ENCODE results near the gene TRMT2A.
A peak's percentile ranks its signal among the peaks of the same experiment; 100 is the strongest.
"Not testable (repeated sequence)": the region's sequence is repeated elsewhere in the genome, so short reads cannot be mapped to it uniquely, and the experiment has no call there.

The TRMT2A gene

DNA sequence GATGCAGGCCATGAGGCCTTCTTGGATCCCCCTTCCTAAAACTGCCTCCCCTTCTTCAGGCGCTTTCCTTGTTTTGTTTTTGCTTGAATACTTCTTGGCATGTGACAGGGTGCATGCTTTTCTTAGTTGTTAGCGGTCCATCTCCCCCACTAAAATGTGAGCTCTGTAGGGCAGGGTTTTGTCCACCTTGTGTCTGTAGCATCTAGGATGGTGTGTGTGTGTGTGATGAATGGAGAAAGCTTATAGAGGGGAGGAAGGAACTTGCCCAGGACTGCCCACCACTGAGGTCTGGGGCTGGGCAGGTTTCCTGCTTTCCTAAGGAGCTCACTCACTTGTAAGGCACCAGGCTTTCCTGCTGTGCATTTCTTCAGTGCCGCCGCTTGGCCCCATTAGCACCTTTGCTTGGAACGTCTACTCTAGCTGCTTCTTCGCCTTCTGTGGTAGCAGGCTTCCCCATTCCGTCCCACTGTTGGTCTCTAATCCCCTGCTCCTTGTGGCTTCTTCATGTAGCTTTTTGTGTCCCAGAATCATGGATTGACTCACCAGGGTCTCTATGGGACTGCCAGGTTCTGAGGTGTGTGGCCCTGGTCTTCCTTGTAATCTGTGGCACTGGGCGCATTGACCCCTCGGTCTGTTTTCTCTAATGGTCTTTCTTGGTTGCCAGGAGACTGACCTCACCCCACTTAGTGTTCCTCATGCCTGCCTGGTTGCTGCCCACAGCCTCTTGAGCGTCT lies 33.7 kb downstream of the TRMT2A start:
- DNase-seq = no peak

DNA sequence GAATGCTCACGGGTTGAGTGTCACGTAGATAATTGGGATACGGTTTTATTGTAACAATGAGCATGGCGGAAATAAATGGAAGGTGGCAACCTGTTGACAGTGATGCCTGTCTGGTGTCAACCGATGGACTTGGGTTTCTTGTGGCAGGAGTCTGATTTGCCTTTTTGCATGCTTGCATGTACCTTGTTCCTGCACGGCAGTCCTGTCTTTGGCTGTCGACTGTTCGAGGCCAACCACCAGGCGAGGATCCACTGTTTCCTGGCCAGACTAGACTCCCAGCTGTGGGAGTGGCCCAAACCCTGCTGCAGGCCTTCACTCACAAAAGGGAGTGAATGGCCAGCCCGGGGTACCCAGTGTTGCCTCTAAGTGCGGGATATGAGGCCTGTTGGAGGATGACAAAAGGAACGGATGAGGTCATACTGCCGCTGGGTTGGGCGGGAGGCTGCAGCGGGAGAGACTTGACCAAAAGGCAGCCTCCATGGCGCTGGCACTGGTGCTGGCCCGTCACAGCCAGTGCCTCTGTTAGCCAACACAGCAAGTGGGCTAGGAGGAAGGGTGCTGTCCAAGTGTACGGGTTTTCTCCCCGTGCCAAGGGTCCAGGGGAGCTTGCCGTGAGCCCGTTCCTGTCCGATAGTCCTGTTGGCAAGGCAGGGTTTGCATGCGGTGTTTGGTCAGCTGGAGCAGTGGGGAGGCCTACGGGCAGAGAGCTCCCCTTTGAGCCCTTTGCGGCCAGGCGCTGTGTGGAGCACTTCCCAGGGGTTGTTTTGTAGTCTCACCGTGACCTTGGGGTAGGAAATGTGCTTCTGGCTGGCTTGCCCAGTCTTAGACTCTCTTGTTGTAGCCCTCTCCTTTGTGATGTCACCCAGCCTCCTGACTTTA lies 36.0 kb downstream of the TRMT2A start:
- DNase-seq = no peak

DNA sequence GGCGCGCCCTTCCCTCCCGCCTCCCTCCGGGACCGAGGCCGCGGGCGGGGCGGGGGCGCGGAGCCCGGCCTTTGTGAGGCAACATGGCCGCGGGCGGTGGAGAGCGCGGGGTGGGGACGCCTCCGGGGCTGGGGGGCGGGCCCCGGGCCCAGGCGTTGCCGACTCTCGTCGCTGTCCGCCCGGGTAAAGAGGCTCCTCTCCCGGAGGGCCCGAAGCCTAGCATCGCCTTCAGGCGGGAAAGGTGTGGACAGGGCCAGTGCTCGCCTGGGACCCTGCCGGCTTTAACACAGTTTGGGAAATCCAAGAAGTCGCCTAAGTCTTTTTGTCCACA lies 36.6 kb downstream of the TRMT2A start:
- no peak for DNase-seq

DNA sequence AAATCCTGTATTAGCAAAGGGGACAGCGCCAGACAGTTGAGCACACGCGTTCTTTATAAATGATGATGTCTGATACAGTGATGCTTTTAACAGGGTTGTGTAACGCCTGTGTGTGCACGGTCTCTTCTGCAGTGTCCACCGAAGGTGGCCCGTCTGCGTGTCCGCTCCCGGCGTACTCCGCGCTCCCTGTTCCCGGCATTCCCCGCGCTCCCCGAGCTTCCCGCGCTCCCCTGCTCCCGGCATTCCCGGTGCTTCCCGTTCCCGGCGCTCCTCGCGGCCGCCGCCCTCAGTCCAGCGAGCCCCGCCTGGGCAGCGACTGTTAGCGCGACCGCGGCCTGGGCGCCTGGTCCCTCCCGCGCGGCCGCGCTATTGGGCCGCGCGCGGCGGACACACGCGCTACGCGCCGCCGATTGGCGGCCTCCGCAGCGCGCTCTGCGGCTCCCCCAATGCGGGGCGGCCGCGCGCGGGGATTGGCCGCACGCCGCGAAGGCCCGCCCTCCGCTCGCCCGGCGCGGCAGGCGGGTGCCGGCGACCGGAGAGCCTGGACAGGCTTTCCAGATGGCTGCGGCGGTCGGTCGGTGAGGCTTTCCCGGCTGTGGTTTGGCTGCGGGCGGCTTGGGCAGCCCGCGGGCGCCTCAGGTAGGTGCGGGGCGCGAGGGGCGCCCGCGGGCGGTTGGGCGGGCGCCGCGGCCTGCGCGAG lies 37.1 kb downstream of the TRMT2A start, which contains the start of gene DGCR8:
DGCR8 (plus strand) TSS at position 497 of the 700 bp plus-strand sequence. CDS start 5,723 bp downstream, outside the sequence.
- DNase-seq = peak; percentile 63

DNA sequence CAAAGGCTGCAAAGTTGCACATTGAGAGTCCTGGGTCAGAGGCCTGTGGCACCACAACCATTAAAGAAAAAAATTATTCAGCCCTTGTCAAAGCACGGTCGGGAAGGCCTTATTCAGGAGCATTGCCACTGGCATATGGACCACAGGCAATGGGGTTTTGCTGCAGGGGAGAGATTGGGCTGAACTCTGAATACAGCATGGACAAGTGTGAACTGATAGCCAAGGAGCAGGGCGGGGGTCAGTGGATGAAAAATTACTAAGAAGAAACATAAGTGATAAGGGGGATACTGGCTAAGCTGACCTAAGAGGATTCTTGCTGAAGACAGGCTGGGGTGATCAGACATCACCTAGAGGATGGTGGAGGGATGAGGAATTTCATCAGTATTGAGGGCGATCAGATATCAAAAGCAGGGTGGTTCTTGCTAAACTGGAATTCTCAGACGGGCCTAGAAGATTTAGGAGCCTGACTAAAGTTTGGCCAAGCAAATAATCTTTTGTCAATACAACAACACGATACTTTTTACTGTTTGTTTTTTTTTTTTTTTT lies 40.3 kb downstream of the TRMT2A start:
- DNase-seq = no peak

DNA sequence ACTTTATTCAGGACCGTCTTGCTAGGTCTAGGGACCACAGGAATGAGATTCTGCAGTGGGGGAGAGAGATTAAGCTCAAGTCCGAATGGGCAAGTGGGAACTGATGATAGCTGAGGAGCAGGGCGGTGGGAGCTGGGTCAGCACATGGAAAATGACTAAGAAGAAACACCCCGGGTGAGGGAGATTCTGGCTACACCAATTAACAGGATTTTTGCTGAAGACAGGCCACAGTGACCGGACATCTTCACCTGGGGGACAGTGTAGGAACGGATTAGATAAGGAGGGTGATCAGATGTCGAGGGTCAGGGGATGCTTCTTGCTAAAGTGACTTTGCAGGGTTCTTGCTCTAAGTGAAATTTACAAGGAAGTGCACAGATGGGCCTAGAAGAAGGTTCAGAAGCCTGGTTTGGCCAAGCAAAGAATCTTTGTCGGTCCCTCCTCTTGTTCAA lies 45.5 kb downstream of the TRMT2A start:
- DNase-seq = no peak

DNA sequence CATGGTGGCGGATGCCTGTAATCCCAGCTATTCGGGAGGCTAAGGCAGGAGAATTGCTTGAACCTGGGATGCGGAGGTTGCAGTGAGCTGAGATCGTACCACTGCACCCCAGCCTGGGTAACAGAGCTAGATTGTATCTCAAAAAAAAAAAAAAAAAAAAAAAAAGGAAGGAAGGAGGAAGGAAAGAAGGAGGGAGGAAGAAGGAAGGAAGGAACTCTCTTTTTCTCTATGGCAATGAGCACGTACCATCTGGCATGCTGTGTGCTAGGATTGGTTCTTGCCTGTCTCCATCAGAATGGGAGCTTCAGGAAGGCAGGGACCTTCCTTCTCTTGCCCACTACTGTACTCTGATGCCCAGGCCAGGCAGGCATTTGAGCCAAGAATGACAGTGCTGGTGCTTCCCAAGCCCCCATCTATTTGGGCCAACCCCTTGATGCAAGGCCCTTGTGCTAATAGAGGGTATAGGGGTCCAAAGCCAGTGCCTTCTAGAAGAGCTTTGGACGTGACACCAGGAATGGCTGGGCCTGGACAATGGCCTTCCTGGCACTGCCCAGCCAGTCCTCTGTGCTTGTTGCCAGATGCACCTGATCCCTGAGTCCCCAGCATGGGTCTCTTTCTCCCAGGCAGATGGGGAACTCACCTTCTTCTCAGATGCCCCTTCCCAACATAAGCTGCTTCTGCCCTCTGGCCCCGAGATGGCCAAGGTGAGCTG lies 47.5 kb downstream of the TRMT2A start:
- no peak for DNase-seq

DNA sequence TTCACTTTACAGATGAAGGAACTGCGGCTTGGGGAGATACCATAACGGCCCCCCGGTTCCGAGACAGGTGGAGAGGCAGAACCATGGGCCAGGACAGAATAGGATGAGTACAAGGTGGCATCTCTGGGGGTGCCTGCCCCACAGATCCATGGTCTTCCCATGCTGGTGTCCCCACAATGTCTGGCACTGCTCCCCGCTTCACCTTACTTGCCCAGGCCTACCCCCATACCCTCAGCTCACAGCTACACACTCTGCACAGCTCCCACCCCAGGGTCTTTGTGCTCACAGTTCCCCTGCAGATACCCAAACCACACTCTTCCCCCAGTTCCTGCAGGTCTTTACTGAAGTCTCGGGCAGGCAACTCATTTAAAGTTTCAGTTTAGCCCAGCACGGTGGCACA lies 48.4 kb downstream of the TRMT2A start:
- DNase-seq = no peak

DNA sequence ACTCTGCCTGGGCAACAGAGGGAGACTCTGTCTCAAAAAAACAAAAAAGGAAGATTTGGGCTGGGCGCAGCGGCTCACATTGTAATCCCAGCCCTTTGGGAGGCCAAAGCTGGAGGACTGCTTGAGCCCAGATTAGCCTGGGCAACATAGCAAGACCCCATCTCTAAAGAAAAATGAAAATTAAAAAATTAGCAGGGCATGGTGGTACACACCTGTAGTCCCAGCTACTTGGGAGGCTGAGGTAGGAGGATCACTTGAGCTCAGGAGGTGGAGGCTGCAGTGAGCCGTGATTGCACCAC lies 49.7 kb downstream of the TRMT2A start:
- DNase-seq = not testable (repeated sequence)

DNA sequence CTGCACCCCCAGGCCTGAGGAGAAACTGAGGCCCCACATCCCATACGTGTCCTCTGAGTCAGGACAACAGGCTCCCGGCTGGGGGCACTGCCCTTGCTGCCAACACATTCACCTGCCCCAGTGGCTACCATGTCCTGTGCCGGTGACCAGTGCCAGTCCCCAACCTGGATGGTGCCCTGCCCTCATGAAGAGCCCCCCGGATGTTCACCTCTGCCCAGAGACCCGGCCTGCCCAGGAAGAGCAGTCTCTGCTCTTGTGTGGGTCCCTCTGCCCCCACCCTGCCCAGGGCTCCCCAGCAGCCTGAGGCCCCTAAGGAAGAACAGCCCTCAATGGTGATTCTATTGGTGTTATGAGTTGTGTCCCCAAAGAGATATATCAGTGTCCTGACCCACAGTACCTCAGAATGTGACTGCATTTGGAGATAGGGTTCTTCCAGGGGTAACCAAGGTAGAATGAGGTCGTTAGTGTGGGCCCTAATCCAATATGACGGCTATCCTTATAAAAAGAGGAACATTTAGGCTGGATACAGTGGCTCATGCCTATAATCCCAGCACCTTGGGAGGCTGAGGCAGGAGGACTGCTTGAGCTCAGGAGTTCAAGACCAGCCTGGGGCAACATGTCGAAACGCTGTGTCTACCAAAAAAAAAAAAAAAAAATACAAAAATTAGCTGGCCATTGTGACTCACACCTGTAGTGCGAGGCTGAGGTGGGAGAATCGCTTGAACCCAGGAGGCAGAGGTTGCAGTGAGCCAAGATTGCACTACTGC lies 50.2 kb downstream of the TRMT2A start:
- DNase-seq = no peak

DNA sequence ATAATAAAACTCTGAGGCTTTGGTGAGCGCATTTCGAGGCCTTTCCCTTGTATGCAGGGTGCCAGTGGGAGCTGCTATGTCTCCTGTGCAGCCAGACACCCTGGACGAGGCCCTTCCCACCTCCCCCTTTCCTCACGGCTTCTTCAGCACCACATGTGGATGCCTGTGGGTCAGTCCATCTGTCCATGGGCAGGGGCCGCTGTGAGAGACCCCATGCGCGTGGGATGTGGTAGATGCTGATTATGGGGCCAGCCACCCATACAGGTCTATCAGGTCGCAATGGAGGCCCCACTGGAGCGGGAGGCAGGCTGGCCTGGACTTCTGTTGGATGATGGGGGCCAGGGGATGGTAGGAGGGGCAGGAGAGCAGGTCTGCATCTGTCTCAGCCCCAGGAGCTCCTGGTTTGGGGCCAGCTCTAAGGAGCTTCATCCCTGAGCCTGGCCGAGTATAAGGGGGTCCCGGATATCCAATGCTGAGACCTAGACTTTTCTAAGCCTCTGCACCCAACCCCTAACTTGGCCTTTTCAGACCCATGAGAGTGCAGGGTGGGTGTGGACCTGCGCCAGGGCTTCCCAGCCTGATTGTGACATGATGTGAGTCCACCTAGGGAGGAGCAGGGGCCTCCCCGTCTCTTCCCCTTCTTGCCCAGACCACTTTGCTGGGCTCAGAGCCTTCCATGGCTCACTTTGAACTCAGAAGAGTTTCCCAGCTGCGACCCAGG lies 51.0 kb downstream of the TRMT2A start:
- no peak for DNase-seq

DNA sequence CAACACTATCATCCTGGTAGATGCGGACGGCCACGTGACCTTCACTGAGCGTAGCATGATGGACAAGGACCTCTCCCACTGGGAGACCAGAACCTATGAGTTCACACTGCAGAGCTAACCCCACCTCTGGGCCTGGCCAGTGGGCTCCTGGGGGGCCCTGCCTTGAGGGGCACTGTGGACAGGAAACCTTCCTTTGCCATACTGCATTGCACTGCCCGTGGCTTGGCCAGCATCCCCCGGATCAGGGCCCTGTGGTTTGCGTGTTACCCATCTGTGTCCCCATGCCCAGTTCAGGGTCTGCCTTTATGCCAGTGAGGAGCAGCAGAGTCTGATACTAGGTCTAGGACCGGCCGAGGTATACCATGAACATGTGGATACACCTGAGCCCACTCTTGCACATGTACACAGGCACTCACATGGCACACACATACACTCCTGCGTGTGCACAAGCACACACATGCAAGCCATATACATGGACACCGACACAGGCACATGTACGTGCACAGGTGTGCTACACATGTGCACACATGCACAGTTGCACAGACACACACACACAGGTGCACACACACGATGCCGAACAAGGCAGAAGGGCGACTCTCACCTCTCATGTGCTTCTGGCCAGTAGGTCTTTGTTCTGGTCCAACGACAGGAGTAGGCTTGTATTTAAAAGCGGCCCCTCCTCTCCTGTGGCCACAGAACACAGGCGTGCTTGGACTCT lies 52.3 kb downstream of the TRMT2A start:
- no peak for DNase-seq

DNA sequence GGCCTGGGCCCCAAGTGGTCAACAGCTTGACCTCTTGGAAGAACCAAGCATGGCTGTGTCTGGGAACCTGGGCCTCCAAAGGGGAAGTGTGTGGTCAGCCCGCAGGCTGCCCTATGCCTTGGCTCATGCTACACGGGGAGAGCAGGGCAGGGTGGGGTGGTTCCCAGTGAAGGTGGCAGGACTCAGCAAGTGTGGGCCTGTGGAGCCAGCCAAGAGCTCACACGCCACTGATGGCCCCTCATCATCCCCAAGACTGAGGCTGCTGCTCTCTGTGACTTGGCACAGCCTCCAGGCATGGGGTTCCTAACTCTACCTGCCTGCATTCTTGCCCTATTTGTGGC lies 52.9 kb downstream of the TRMT2A start:
- no peak for DNase-seq

DNA sequence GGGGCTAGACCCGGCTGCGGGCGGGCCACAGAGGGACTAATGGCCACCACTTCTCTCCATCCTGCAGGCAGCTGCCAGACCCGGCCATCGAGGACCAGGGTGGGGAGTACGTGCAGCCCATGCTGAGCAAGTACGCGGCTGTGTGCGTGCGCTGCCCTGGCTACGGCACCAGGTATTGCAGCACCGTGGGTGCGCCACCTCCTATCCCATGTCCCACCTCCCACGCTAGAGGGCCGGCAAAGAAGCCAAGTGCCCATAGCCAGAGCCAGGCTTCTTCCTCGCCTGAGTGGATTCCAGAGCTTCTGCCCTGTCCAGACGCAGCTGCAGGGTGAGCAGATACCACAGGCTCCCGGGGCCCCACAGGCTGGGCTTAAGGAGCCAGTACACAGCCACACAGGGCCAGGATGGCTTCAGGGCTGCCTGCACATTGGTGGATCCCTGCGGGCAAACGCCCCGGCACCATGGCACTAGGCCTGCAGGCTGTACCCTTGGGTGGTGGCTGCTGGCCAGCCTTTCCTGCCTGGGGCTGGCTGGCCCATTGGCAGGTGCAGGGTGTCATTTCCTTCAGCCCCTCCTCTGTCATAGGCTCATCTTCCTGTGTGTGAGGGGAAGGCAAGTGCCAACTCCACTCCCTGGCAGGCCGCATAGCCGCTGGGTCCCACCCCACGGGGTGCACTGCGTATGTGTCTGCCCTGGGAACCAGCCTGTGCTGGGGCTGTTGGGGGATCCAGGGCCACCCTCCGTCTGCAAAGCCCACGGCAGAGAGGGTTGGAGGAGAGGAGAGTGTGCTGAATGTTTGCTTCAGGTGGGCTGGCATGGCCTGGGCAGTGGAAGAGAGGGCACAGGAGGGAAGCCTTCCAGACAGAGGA lies 53.5 kb downstream of the TRMT2A start:
- DNase-seq = no peak

DNA sequence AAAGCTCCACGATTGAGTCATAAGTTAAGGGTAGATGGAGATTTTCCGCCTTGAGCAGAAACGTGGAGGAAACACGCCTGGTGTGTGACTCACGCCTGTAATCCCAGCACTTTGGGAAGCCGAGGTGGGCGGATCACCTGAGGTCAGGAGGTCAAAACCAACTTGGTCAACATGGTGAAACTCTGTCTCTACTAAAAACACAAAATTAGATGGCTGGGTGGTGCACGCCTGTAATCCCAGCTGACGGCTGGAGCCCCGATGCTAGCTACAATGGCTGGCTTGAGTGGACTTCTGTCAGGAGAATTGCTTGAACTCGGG lies 54.3 kb downstream of the TRMT2A start:
- DNase-seq = no peak

DNA sequence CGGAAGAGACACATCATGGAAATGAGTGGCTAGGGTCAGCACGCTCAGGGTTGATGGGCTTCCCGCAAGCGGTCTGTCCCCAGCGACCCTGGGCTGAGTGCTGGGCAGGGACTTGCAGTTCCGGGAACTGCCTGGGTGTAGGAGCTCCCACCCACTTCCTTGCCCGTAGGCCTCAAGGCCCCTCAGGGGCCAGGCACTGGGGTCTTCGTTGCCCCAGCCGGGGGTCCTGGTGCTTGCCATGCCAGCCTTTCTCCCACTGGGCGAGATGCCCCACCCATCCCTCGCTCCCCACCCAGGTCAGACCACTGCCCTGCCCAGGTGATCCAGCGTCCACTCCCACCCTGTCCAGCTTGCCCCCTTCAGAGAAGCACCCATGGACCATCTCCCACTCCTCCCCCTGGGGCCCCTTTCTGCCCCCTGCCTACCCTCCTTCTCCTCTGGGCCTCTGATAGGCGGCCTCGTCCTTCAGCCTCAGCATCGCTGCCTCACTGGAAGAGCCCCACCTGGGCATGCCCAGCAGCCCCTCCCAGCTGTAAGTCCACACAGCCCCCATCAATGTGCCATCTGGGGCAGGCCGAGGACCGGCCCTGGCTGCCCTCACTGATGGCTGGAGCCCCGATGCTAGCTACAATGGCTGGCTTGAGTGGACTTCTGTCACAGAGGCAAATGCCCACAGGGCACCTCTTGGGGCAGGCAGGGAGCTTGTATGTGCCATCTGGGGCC lies 54.8 kb downstream of the TRMT2A start:
- no peak for DNase-seq
